CD8-positive, alpha-beta memory T cell (primary cell): ENCODE measurements around the gene REPS1. TPM values are rescaled to one million over a fixed set of nuclear protein-coding genes. Genes with fewer than 3 reads are reported as not detected.
A peak's percentile ranks its signal among the peaks of the same experiment; 100 is the strongest.
"Not testable (repeated sequence)": the region's sequence is repeated elsewhere in the genome, so short reads cannot be mapped to it uniquely, and the experiment has no call there.

Experiments
- CTCF ChIA-PET: fragments of 350-600 bp; sonication (Branson Sonifier 250); formaldehyde crosslinking; loops from one replicate; lab custom pipeline; 2021; ENCODE audit warnings: antibody characterized with exemption; lab: Charles Lee
- POLR2A ChIA-PET: fragments of 350-600 bp; sonication (Branson Sonifier 250); formaldehyde crosslinking; loops from one replicate; lab custom pipeline; 2021; ENCODE audit warnings: antibody characterized with exemption; lab: Charles Lee
- DNase-seq, 5 donors: peaks; one replicate each; pipeline versions ENCODE4 v3.0.0 to v3.0.0-alpha.2; 2020 to 2022; ENCODE audit warnings: mixed read lengths in 1 of 5
- H3K27ac ChIP-seq: one replicate; pipeline ENCODE4 v1.7.0; 2013; ENCODE audit warnings: low read depth, mild to moderate bottlenecking, low read length, moderate library complexity
- H3K27me3 ChIP-seq: 2 replicates; pipeline ENCODE4 v1.7.0; 2013; ENCODE audit warnings: low read length, mild to moderate bottlenecking; ENCODE audit not compliant: insufficient read depth, poor library complexity, severe bottlenecking
- H3K36me3 ChIP-seq: 2 replicates; pipeline ENCODE4 v1.7.0; 2013; ENCODE audit warnings: mild to moderate bottlenecking, low read length, moderate library complexity; ENCODE audit not compliant: insufficient read depth
- H3K4me1 ChIP-seq: 2 replicates; pipeline ENCODE4 v1.7.0; 2013; ENCODE audit warnings: mild to moderate bottlenecking, low read length, moderate library complexity; ENCODE audit not compliant: insufficient read depth
- H3K4me3 ChIP-seq: 2 replicates; pipeline ENCODE4 v1.7.0; 2013; ENCODE audit warnings: mild to moderate bottlenecking, low read length
- H3K9me3 ChIP-seq: 2 replicates; pipeline ENCODE4 v1.7.0; 2013; ENCODE audit warnings: mild to moderate bottlenecking, low read length
- H3K27ac Mint-ChIP-seq, 8 donors: one replicate each; pipeline ENCODE4 v1.8.0; 2020 to 2021; ENCODE audit warnings: mixed read lengths in 8 of 8, mild to moderate bottlenecking in 6 of 8, inconsistent platforms in 3 of 8, moderate library complexity in 3 of 8
- H3K27me3 Mint-ChIP-seq, 2 donors: one replicate each; pipeline ENCODE4 v1.8.0; 2020 to 2021; ENCODE audit warnings: mixed read lengths in 2 of 2, mild to moderate bottlenecking in 1 of 2, moderate library complexity in 1 of 2
- H3K36me3 Mint-ChIP-seq, 3 donors: one replicate each; pipeline ENCODE4 v1.8.0; 2020 to 2021; ENCODE audit warnings: mixed read lengths in 3 of 3, inconsistent platforms in 1 of 3, mild to moderate bottlenecking in 1 of 3
- H3K4me1 Mint-ChIP-seq, 3 donors: one replicate each; pipeline ENCODE4 v1.8.0; 2020 to 2021; ENCODE audit warnings: mixed read lengths in 3 of 3, inconsistent platforms in 1 of 3, mild to moderate bottlenecking in 1 of 3
- H3K4me3 Mint-ChIP-seq, 7 donors: one replicate each; pipeline ENCODE4 v1.8.0; 2020 to 2021; ENCODE audit warnings: mixed read lengths in 7 of 7, mild to moderate bottlenecking in 6 of 7, moderate library complexity in 4 of 7, inconsistent platforms in 2 of 7
- H3K9me3 Mint-ChIP-seq, 5 donors: one replicate each; pipeline ENCODE4 v1.8.0; 2020 to 2022; ENCODE audit warnings: mixed read lengths in 5 of 5, mild to moderate bottlenecking in 3 of 5, moderate library complexity in 2 of 5, inconsistent platforms in 1 of 5
- polyA plus RNA-seq: library from polyadenylated mRNA; unstranded; fragments of 300-500 nt; fragmentation: Illumina TruSeq; gene quantifications from one replicate; pipeline ENCODE4 v1.2.3, GENCODE V29; 2021
- total RNA-seq, 2 experiments: library from RNA; stranded (reverse); gene quantifications; one replicate each; pipeline ENCODE4 v1.2.3, GENCODE V29; 2021

REPS1 gene
- total and polyA plus RNA-seq, 3 experiments from 2014 or later: 37.3 to 69.5 (median 64.4) TPM

GRCh38 chr6:139027620-139028182 is 39.6 kb upstream of the REPS1 start:
- H3K4me1 ChIP-seq: peaks cover 20% of the 10 kb centered on the region
- H3K9me3 ChIP-seq: no peaks in the 10 kb centered on the region
- no peaks in the 10 kb centered on the region for H3K27me3 Mint-ChIP-seq
- no peaks in the 10 kb centered on the region for H3K36me3 ChIP-seq
- H3K4me1 Mint-ChIP-seq: peaks cover 21 to 23% (median 21%) of the 10 kb centered on the region in 3 donors
- peaks cover 0 to 10% (median 2%) of the 10 kb centered on the region in 3 donors for H3K36me3 Mint-ChIP-seq
- no peaks in the 10 kb centered on the region for H3K27me3 ChIP-seq
- peak in 1 of 5 donors; percentile 17 for DNase-seq
- no peaks in the 10 kb centered on the region for H3K9me3 Mint-ChIP-seq
- peak overlapping the region in 2 of 7 donors; percentile 94 to 98 for H3K4me3 Mint-ChIP-seq
- H3K27ac ChIP-seq: peak overlapping the region; percentile 71
- POLR2A ChIA-PET: interaction anchor here (1.8 kb wide), 1 partner anchor 347 kb away, joined by 4 read pairs; the partner anchor contains the start of gene CITED2
- peak overlapping the region; percentile 56 to 94 (median 84) for H3K27ac Mint-ChIP-seq
- H3K4me3 ChIP-seq: peak overlapping the region; percentile 70
- CTCF ChIA-PET: interaction anchor here (1.6 to 1.7 kb wide), 2 partner anchors 39 to 337 kb away, joined by 5 to 7 read pairs; no protein-coding TSS in a partner anchor

GRCh38 chr6:139025416-139025815 is 37.4 kb upstream of the REPS1 start:
- H3K4me3 ChIP-seq, H3K36me3 Mint-ChIP-seq, H3K27ac ChIP-seq, H3K9me3 Mint-ChIP-seq, DNase-seq, H3K27me3 ChIP-seq, POLR2A ChIA-PET, H3K9me3 ChIP-seq, H3K27me3 Mint-ChIP-seq, H3K27ac Mint-ChIP-seq, H3K36me3 ChIP-seq, CTCF ChIA-PET: not testable (repeated sequence)
- H3K4me1 ChIP-seq: peaks cover 13% of the 10 kb centered on the region
- H3K4me1 Mint-ChIP-seq: peaks cover 14 to 15% (median 15%) of the 10 kb centered on the region in 3 donors
- peak overlapping the region in 1 of 7 donors; percentile 16 for H3K4me3 Mint-ChIP-seq

- Histone ChIP-seq H3K4me3 (no peak overlapping the region), H3K27me3 (no peaks in the 10 kb centered on the region), H3K4me1 (no peaks in the 10 kb centered on the region), H3K36me3 (no peaks in the 10 kb centered on the region), H3K9me3 (no peaks in the 10 kb centered on the region), H3K27ac (no peak overlapping the region)
- Mint-ChIP-seq H3K36me3 (peaks cover 0 to 1% (median 0%) of the 10 kb centered on the region in 3 donors), H3K27me3 (peaks cover 0 to 3% of the 10 kb centered on the region in 2 donors), H3K9me3 (no peaks in the 10 kb centered on the region), H3K4me3 (no peak overlapping the region), H3K4me1 (no peaks in the 10 kb centered on the region), H3K27ac (no peak overlapping the region)
- no peak for DNase-seq
- POLR2A ChIA-PET: no interaction called here
- CTCF ChIA-PET: interaction anchor here (2.2 kb wide), 1 partner anchor 32 kb away, joined by 8 read pairs; the partner anchor contains the start of gene REPS1
Measured at GRCh38 chr6:139020689-139021088, 32.6 kb upstream of the REPS1 start.

- no peaks in the 10 kb centered on the region for H3K9me3 ChIP-seq
- no peaks in the 10 kb centered on the region for H3K36me3 ChIP-seq
- Mint-ChIP-seq H3K36me3 (peaks cover 0 to 1% (median 0%) of the 10 kb centered on the region in 3 donors), H3K27me3 (peaks cover 0 to 3% of the 10 kb centered on the region in 2 donors), H3K27ac (no peak overlapping the region), H3K9me3 (no peaks in the 10 kb centered on the region), H3K4me1 (no peaks in the 10 kb centered on the region), H3K4me3 (no peak overlapping the region)
- no peak for DNase-seq
- ChIA-PET POLR2A (no interaction called here), CTCF (interaction anchor here (2.2 kb wide), 1 partner anchor 31 kb away, joined by 8 read pairs; the partner anchor contains the start of gene REPS1)
- no peak overlapping the region for H3K27ac ChIP-seq
- H3K4me1 ChIP-seq: no peaks in the 10 kb centered on the region
- no peaks in the 10 kb centered on the region for H3K27me3 ChIP-seq
- no peak overlapping the region for H3K4me3 ChIP-seq
Measured at GRCh38 chr6:139019722-139020121, 31.7 kb upstream of the REPS1 start.

- Mint-ChIP-seq H3K27ac (peak overlapping the region in 1 of 8 donors; percentile 49), H3K9me3 (no peaks in the 10 kb centered on the region), H3K4me1 (no peaks in the 10 kb centered on the region), H3K36me3 (peaks cover 0 to 1% (median 0%) of the 10 kb centered on the region in 3 donors), H3K27me3 (peaks cover 4 to 7% of the 10 kb centered on the region in 2 donors), H3K4me3 (no peak overlapping the region)
- CTCF ChIA-PET: interaction anchor here (3.6 kb wide), 1 partner anchor 29 kb away, joined by 10 read pairs; the partner anchor contains the start of gene REPS1
- DNase-seq: no peak
- H3K9me3 ChIP-seq: no peaks in the 10 kb centered on the region
- no peak overlapping the region for H3K4me3 ChIP-seq
- POLR2A ChIA-PET: no interaction called here
- H3K27ac ChIP-seq: no peak overlapping the region
- no peaks in the 10 kb centered on the region for H3K27me3 ChIP-seq
- no peaks in the 10 kb centered on the region for H3K4me1 ChIP-seq
- H3K36me3 ChIP-seq: no peaks in the 10 kb centered on the region
Measured at GRCh38 chr6:139017227-139017626, 29.2 kb upstream of the REPS1 start.

GRCh38 chr6:139016337-139017213 is 28.5 kb upstream of the REPS1 start:
- H3K27ac ChIP-seq: no peak overlapping the region
- no peak for DNase-seq
- Mint-ChIP-seq H3K4me1 (no peaks in the 10 kb centered on the region), H3K9me3 (no peaks in the 10 kb centered on the region), H3K27me3 (peaks cover 4 to 9% of the 10 kb centered on the region in 2 donors), H3K27ac (no peak overlapping the region), H3K36me3 (peaks cover 0 to 1% (median 0%) of the 10 kb centered on the region in 3 donors), H3K4me3 (no peak overlapping the region)
- CTCF ChIA-PET: interaction anchor here (1.1 to 3.6 kb wide), 2 partner anchors 29 to 203 kb away, joined by 3 to 10 read pairs; partner anchors contain the start of gene REPS1
- no peak overlapping the region for H3K4me3 ChIP-seq
- H3K36me3 ChIP-seq: no peaks in the 10 kb centered on the region
- no peaks in the 10 kb centered on the region for H3K27me3 ChIP-seq
- POLR2A ChIA-PET: no interaction called here
- no peaks in the 10 kb centered on the region for H3K9me3 ChIP-seq
- H3K4me1 ChIP-seq: no peaks in the 10 kb centered on the region

- H3K4me3 Mint-ChIP-seq: no peak overlapping the region
- Histone ChIP-seq H3K36me3 (no peaks in the 10 kb centered on the region), H3K4me1 (no peaks in the 10 kb centered on the region), H3K9me3 (no peaks in the 10 kb centered on the region), H3K27ac (no peak overlapping the region), H3K4me3 (no peak overlapping the region), H3K27me3 (no peaks in the 10 kb centered on the region)
- no peak overlapping the region for H3K27ac Mint-ChIP-seq
- H3K9me3 Mint-ChIP-seq: no peaks in the 10 kb centered on the region
- peaks cover 4 to 9% of the 10 kb centered on the region in 2 donors for H3K27me3 Mint-ChIP-seq
- no peaks in the 10 kb centered on the region for H3K4me1 Mint-ChIP-seq
- DNase-seq: no peak
- peaks cover 0 to 1% (median 0%) of the 10 kb centered on the region in 3 donors for H3K36me3 Mint-ChIP-seq
- POLR2A ChIA-PET: interaction anchor here (0.6 kb wide), 1 partner anchor 12 kb away, joined by 3 read pairs; no protein-coding TSS in a partner anchor
- CTCF ChIA-PET: interaction anchor here (3.6 kb wide), 1 partner anchor 27 kb away, joined by 10 read pairs; the partner anchor contains the start of gene REPS1
Measured at GRCh38 chr6:139014945-139015344, 26.9 kb upstream of the REPS1 start.
